Stimulated activated CD4-positive, alpha-beta T cell treated with anti-CD3 and anti-CD28 coated beads, TNF-alpha, amount 100 ng/mL, for 24 hours (primary cell): ENCODE results near the gene MLXIP.

Source experiments
- DNase-seq, 3 experiments: peaks; one replicate each; pipeline ENCODE4 v3.0.0-alpha.2; 2020; ENCODE audit warnings: low read depth in 3 of 3

Gene MLXIP

DNA sequence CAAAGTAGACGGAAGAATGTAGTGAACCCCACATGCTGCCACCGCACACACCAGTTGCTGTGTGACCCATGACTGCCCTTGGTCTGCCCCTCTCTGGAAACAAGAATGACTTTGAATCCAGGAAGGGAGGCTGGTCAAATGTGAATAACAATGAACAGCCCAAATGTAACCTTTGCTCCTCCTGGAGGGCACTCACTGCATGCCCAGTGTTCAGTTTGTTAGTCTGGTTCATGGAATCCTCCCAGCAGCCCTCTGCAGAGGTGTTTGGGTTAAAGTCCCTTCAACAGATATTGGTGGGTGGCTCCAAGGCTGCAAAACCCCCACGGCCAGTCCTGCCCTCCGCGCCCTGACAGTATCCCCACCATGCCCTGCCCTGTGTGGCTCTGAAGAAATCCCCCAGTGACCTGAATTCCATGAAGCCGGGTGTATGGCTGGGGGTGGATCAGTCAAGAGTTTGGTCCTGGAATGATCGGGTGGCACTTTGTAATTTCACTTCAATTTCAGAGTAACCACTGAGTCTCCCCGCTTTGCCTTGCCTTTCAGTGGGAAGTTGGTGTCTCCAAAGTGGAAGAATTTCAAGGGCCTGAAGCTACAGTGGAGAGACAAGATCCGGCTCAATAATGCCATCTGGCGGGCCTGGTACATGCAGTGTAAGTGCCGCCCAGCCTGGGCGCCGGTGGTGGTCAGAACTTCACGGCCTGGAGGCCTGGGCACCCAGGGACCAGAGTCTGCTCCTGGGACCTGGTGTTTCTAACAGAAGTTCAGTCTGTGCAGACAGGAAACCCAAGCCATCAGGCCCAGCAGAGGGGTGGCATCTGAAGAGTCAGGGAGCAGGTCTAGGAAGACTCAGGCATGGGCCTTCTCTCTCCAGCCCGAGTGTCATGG lies 48.4 kb downstream of the MLXIP start:
- DNase-seq = no peak

GRCh38 chr12:122127839-122128238 lies 49.3 kb downstream of the MLXIP start:
- no peak for DNase-seq

GRCh38 chr12:122128481-122128880 lies 49.9 kb downstream of the MLXIP start:
- DNase-seq = no peak

DNA sequence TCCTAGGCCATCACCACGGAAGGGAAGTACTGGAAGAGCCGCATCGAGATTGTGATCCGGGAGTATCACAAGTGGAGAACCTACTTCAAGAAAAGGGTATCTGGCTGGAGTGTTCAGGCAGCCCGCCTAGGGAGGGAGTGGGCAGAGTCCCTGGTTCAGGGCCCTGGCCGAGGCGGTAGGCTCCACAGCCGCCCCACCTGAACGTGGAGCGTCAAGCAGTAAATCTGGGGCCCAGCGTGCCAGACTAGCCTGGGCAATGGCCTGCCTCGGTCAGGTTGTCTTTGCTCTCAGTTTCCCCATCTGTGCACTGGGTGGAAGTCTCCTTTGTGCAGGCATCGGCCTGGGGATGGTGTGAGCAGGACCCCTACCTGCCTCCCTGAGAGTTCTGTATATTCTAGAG lies 50.6 kb downstream of the MLXIP start:
- no peak for DNase-seq

GRCh38 chr12:122130150-122130549 lies 51.6 kb downstream of the MLXIP start:
- DNase-seq = no peak

- DNase-seq = no peak
Measured at GRCh38 chr12:122133192-122133950, 54.8 kb downstream of the MLXIP start.

DNA sequence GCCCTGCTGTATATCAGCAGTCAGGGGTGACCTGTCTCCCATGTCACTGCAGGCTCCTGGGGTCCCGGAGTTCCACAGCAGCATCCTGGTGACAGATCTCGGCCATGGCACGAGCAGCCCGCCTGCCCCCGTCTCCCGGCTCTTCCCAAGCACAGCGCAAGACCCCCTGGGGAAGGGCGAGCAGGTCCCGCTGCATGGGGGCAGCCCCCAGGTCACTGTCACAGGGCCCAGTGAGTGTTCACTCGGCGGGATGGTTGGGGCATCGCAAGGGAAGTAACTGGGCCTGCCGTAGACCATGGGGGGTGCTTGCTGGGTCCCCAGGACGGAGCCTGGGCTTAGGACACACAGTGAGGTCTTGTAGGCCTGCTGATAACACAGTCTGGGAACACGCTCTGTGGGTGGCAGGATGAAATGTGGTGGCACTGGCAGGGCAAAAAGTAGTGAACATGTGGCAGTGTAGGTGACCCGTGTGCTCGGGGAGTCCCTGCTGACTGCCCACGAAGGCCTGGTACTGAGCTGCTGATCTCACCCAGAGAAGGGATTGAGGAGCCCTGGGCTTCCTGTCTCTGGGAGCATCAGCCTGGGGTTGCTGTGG lies 57.0 kb downstream of the MLXIP start:
- no peak for DNase-seq

GRCh38 chr12:122137229-122137628 lies 58.7 kb downstream of the MLXIP start:
- DNase-seq = no peak

GRCh38 chr12:122137681-122138080 lies 59.1 kb downstream of the MLXIP start:
- DNase-seq = no peak

DNA sequence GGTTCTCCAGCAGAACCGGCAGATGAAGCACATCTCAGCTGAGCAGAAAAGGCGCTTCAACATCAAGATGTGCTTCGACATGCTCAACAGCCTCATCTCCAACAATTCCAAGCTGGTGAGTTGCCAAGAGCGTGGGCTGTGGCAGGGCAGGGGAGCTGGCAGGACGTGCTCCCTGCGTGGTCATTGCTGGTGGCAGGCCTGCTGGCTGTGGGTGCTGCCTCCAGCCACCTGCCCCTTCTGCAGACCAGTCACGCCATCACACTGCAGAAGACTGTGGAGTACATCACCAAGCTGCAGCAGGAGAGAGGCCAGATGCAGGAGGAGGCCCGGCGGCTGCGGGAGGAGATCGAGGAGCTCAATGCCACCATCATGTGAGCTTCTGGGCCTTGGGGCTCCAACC lies 59.6 kb downstream of the MLXIP start:
- no peak for DNase-seq

- no peak for DNase-seq
Measured at GRCh38 chr12:122138616-122139015, 60.1 kb downstream of the MLXIP start.

DNA sequence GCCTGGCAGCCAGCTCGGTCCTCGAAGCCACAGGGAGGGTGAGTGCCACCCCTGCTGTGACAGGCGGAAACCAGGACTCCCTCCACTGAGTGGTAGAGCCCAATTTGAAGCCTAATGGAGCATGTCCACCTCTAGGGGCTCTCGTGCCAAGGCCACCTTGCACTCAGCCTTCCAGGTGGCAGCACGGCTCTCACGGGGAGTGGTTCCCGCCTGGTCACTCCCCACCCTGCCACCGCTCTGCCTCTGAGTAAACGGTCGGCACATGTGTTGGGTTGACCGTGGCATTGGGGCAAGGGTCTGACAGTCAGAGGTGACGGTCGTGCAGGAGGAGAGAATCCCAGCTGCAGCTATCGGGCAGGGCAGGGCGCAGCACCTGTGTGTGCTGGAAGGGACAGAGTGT lies 60.7 kb downstream of the MLXIP start:
- DNase-seq = no peak

- DNase-seq = no peak
Measured at GRCh38 chr12:122139941-122140340, 61.4 kb downstream of the MLXIP start.

GRCh38 chr12:122140467-122141257 lies 62.1 kb downstream of the MLXIP start:
- DNase-seq = no peak

DNA sequence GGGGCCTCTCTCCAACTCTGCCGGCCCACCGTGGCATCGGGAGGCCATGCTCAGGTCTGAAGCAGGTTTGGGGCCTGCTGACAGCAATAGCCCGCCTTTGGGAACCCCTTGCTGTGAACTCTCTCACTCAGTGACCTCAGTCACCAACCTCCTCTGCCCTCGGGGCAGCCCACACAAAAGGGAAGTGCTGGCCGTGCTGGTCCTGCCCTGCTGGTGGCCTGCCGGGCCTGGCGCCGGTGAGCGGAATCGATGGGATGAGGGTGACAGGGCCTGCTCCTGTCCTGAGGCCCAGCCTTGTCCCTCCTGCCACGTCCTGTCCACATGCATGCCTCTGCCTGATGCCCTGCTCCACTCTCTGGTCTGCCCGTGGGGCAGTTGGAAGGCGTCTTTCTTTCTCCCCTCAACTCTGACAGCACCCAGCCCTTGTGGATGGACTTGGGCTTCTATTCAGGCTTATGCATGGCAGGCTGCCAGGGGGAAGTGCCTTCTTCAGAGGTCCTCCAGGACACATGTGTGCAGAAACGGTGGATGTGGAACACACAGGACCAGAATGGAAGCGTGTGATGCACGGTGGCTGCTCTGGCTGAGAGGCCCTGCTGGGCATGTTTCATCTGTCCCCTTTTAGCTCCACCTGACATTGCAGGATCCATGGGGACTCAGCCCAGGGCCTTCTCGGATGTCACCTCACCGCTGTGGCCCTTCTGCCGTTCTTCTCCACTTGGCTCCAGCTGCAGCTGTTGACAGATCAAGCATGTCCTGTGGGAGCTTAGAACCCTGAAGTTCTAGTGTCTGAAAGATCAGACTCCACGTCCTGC lies 63.6 kb downstream of the MLXIP start:
- no peak for DNase-seq

- DNase-seq = no peak
Measured at GRCh38 chr12:122142857-122143256, 64.3 kb downstream of the MLXIP start.

- DNase-seq = no peak
Measured at GRCh38 chr12:122144885-122145284, 66.3 kb downstream of the MLXIP start.

GRCh38 chr12:122145505-122146330 lies 67.2 kb downstream of the MLXIP start:
- no peak for DNase-seq

DNA sequence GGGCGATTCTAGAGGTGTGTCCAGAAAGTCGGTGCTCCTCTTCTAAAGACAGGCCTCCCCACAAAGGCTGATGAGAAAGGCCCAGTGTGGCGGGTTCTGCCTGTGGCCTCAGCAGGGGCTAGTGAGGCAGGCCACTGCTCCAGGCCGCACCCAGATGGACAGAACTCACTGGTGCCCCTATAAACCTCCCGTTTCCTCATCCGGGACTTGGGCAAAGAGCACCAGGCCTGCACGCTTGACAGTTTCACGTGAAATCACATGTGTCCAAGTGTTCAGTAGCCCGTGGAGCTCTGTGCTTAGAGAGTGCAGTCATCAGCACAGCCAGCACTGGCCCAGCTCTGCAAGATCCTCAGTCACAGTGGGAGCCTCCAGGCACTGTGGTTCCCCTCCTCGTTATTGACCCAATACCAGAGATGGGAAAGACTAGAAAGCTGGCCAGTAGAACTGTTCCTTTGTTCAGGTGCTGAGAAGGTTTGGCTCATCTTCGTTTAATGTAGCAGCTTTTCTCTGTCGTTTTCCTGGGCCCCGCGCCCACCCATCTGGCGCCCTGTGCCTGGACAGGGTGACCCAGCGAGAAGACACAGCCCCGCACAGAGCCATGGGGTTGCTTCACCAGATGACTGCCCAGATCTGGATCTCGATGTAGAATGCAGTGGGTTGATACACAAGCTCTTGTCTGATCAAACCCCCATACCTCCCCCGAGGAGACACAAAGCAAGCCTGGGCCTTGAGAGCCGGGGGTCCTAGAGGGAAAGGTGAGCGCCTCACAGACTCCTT lies 69.1 kb downstream of the MLXIP start:
- DNase-seq = no peak
